IMR-90 (cell line): ENCODE measurements around the gene STK32A. TPM values are rescaled to one million over a fixed set of nuclear protein-coding genes. Genes with fewer than 3 reads are reported as not detected.

Experiments
- ATAC-seq: fragments of 200-7000 bp; cut with Tn5 transposase; 2 replicates; pipeline ENCODE4 v1.9.1; 2020; ENCODE audit warnings: low read depth, mild to moderate bottlenecking, moderate library complexity
- BruUV-seq: library from RNA; stranded (reverse); fragments of 400-500 nt; replicated peaks from 2 replicates; lab custom pipeline; 2021; lab: Mats Ljungman, UMichigan
- CTCF ChIA-PET: fragments of 300-600 bp; formaldehyde crosslinking; extraction: SDS; loops from one replicate; lab custom pipeline; 2021; ENCODE audit warnings: antibody characterized with exemption; lab: Yijun Ruan, JAX
- POLR2A ChIA-PET: fragments of 300-600 bp; sonication (Branson Sonifier 250); formaldehyde crosslinking; loops from one replicate; lab custom pipeline; 2022; ENCODE audit warnings: antibody characterized with exemption; ENCODE audit not compliant: unreplicated experiment; lab: Charles Lee
- DNase-seq: peaks from one replicate; pipeline ENCODE4 v3.0.0; 2013
- H2AFZ ChIP-seq: replicated peaks from 2 replicates; pipeline ENCODE3; 2013; ENCODE audit warnings: low read length, mild to moderate bottlenecking; ENCODE audit not compliant: poor library complexity
- H2AK5ac ChIP-seq: 2 replicates; pipeline ENCODE4 v1.6.1; 2013; ENCODE audit warnings: low read depth, low read length, inconsistent platforms
- H2AK9ac ChIP-seq: replicated peaks from 2 replicates; pipeline ENCODE3; 2013; ENCODE audit warnings: mild to moderate bottlenecking, low read depth, low read length, moderate library complexity; ENCODE audit not compliant: poor library complexity
- H2BK120ac ChIP-seq: 2 replicates; pipeline ENCODE4 v1.6.1; 2013; ENCODE audit warnings: low read depth, low read length, inconsistent platforms
- H2BK15ac ChIP-seq: 3 replicates; pipeline ENCODE4 v1.6.1; 2013; ENCODE audit warnings: low read depth, low read length, inconsistent platforms
- H2BK20ac ChIP-seq: 2 replicates; pipeline ENCODE4 v1.6.1; 2013; ENCODE audit warnings: low read depth, mild to moderate bottlenecking, inconsistent platforms, low read length, moderate library complexity
- H2BK5ac ChIP-seq: 2 replicates; pipeline ENCODE4 v1.6.1; 2013; ENCODE audit warnings: mild to moderate bottlenecking, low read depth, low read length, inconsistent platforms; ENCODE audit not compliant: poor library complexity, severe bottlenecking
- H3K14ac ChIP-seq: replicated peaks from 2 replicates; pipeline ENCODE4 v1.6.1; 2013; ENCODE audit warnings: low read depth, low read length, inconsistent platforms
- H3K18ac ChIP-seq: 2 replicates; pipeline ENCODE4 v1.6.1; 2013; ENCODE audit warnings: low read depth, low read length, control low read depth
- H3K23ac ChIP-seq: 2 replicates; pipeline ENCODE4 v1.6.1; 2013; ENCODE audit warnings: low read depth, low read length, inconsistent platforms
- H3K27ac ChIP-seq: 2 replicates; pipeline ENCODE4 v1.5.1; 2013; ENCODE audit warnings: mild to moderate bottlenecking, control low read depth, low read length; ENCODE audit not compliant: insufficient read depth
- H3K27me3 ChIP-seq: 2 replicates; pipeline ENCODE4 v1.6.1; 2013; ENCODE audit warnings: low read length; ENCODE audit not compliant: control insufficient read depth, insufficient read depth
- H3K36me3 ChIP-seq: 2 replicates; pipeline ENCODE4 v1.6.1; 2013; ENCODE audit warnings: low read length, mixed read lengths; ENCODE audit not compliant: control insufficient read depth, insufficient read depth
- H3K4ac ChIP-seq: 2 replicates; pipeline ENCODE4 v1.6.1; 2013; ENCODE audit warnings: low read depth, low read length, inconsistent platforms
- H3K4me1 ChIP-seq: 2 replicates; pipeline ENCODE4 v1.6.1; 2013; ENCODE audit warnings: low read length, mixed read lengths; ENCODE audit not compliant: control insufficient read depth, insufficient read depth
- H3K4me2 ChIP-seq: 2 replicates; pipeline ENCODE4 v1.6.1; 2013; ENCODE audit warnings: low read depth, mild to moderate bottlenecking, control low read depth, low read length, moderate library complexity
- H3K4me3 ChIP-seq: 2 replicates; pipeline ENCODE4 v1.5.1; 2013; ENCODE audit warnings: low read depth, mild to moderate bottlenecking, control low read depth, low read length, moderate library complexity; ENCODE audit not compliant: insufficient read depth
- H3K56ac ChIP-seq: 2 replicates; pipeline ENCODE4 v1.6.1; 2013; ENCODE audit warnings: low read length, inconsistent platforms; ENCODE audit not compliant: insufficient read depth; ENCODE audit errors: extremely low read depth
- H3K79me1 ChIP-seq, 2 experiments: 2 replicates each; pipeline ENCODE4 v1.6.1; 2013; ENCODE audit warnings: low read length in 2 of 2, inconsistent platforms in 1 of 2, low read depth in 1 of 2
- H3K9ac ChIP-seq: 2 replicates; pipeline ENCODE4 v1.6.1; 2013; ENCODE audit warnings: low read depth, low read length, control low read depth
- H3K9me1 ChIP-seq: 2 replicates; pipeline ENCODE4 v1.6.1; 2013; ENCODE audit warnings: low read length, inconsistent platforms; ENCODE audit not compliant: insufficient read depth
- H3K9me3 ChIP-seq: 2 replicates; pipeline ENCODE4 v1.6.1; 2013; ENCODE audit warnings: low read length; ENCODE audit not compliant: control insufficient read depth, insufficient read depth
- H4K20me1 ChIP-seq: 2 replicates; pipeline ENCODE4 v1.6.1; 2013; ENCODE audit warnings: low read length, inconsistent platforms; ENCODE audit not compliant: insufficient read depth
- H4K5ac ChIP-seq: 2 replicates; pipeline ENCODE4 v1.6.1; 2013; ENCODE audit warnings: mild to moderate bottlenecking, low read depth, low read length, control low read depth
- H4K8ac ChIP-seq, 2 experiments: 2 replicates each; pipeline ENCODE4 v1.6.1; 2013; ENCODE audit warnings: low read depth in 2 of 2, low read length in 2 of 2, control low read depth in 1 of 2, inconsistent platforms in 1 of 2
- H4K91ac ChIP-seq: 2 replicates; pipeline ENCODE4 v1.6.1; 2013; ENCODE audit warnings: low read depth, low read length, inconsistent platforms; ENCODE audit not compliant: insufficient read depth
- BHLHE40 ChIP-seq: fragments of 150-350 bp; IDR thresholded peaks from 2 replicates; pipeline ENCODE4 v1.6.1; 2016; ENCODE audit warnings: mild to moderate bottlenecking, low read depth, low read length
- CEBPB ChIP-seq: IDR thresholded peaks from 2 replicates; pipeline ENCODE4 v1.6.1; 2012; ENCODE audit warnings: low read depth, low read length, improper control_type of control experiment
- FOS ChIP-seq: fragments of 150-350 bp; IDR thresholded peaks from 2 replicates; pipeline ENCODE4 v1.6.1; 2016; ENCODE audit warnings: low read depth, low read length
- MAFK ChIP-seq: IDR thresholded peaks from 2 replicates; pipeline ENCODE4 v1.6.1; 2012; ENCODE audit warnings: low read depth, low read length, improper control_type of control experiment
- MAZ ChIP-seq: IDR thresholded peaks from 2 replicates; pipeline ENCODE4 v1.6.1; 2012; ENCODE audit warnings: low read depth, mild to moderate bottlenecking, low read length, improper control_type of control experiment, moderate library complexity, borderline replicate concordance
- MXI1 ChIP-seq: IDR thresholded peaks from 2 replicates; pipeline ENCODE4 v1.6.1; 2012; ENCODE audit warnings: low read depth, mild to moderate bottlenecking, low read length, moderate library complexity, borderline replicate concordance
- NFE2L2 ChIP-seq: fragments of 150-350 bp; IDR thresholded peaks from 2 replicates; pipeline ENCODE4 v1.6.1; 2016; ENCODE audit warnings: low read depth, mild to moderate bottlenecking, low read length
- POLR2A ChIP-seq: IDR thresholded peaks from 2 replicates; pipeline ENCODE4 v1.6.1; 2012; ENCODE audit warnings: mild to moderate bottlenecking, low read depth, low read length
- RAD21 ChIP-seq: IDR thresholded peaks from 2 replicates; pipeline ENCODE4 v1.6.1; 2012; ENCODE audit warnings: low read length, improper control_type of control experiment
- RCOR1 ChIP-seq: IDR thresholded peaks from 2 replicates; pipeline ENCODE4 v1.6.1; 2012; ENCODE audit warnings: mild to moderate bottlenecking, low read length, improper control_type of control experiment; ENCODE audit not compliant: insufficient replicate concordance
- RFX5 ChIP-seq: IDR thresholded peaks from 2 replicates; pipeline ENCODE4 v1.8.0; 2012; ENCODE audit warnings: low read depth, mild to moderate bottlenecking, low read length, moderate library complexity
- SMC3 ChIP-seq: fragments of 150-350 bp; IDR thresholded peaks from 2 replicates; pipeline ENCODE4 v1.6.1; 2016; ENCODE audit warnings: low read depth, mild to moderate bottlenecking, antibody characterized with exemption, low read length, moderate library complexity
- USF2 ChIP-seq: fragments of 150-350 bp; IDR thresholded peaks from 2 replicates; pipeline ENCODE4 v1.6.1; 2017; ENCODE audit warnings: mild to moderate bottlenecking, antibody characterized with exemption, low read length, low read depth
- WGBS, 2 experiments: methylation state at CpG; one replicate each; pipeline versions ENCODE4 v1.1.5 to v1.1.7; 2013; ENCODE audit warnings: missing lambda C conversion rate in 2 of 2; ENCODE audit not compliant: insufficient read length in 1 of 2; ENCODE audit errors: extremely low coverage in 2 of 2; 5-methylcytosine and 5-hydroxymethylcytosine counted together
- dilution Hi-C: fragments of 300-500 bp; cut with HindIII; formaldehyde crosslinking; loops from one replicate; pipeline ENCODE4 v1.14.3; 2018; ENCODE audit warnings: low sequenced_read_pairs; ENCODE audit not compliant: unreplicated experiment
- in situ Hi-C: fragments of 300-500 bp; cut with MboI; formaldehyde crosslinking; loops from 3 replicates; pipeline ENCODE4 v1.14.3; 2019; ENCODE audit warnings: low sequenced_read_pairs, inconsistent platforms, mixed read lengths
- intact Hi-C: fragments of 100-400 bp; cut with micrococcal nuclease; formaldehyde crosslinking; loops from 2 replicates; pipeline ENCODE4 v1.10.0; 2022
- polyA plus RNA-seq, 3 experiments: library from polyadenylated mRNA; depleted of rRNA; stranded (reverse); fragments of >200 nt; gene quantifications; 2 replicates each; pipeline ENCODE4 v1.2.3, GENCODE V29; 2012; ENCODE audit warnings: low replicate concordance in 1 of 3
- total RNA-seq: library from RNA; depleted of rRNA; stranded (reverse); fragments of >200 nt; gene quantifications from 2 replicates; pipeline ENCODE4 v1.2.3, GENCODE V29; 2012
- TF ChIP-seq, protein P1 (sequence below): conservative IDR thresholded peaks from 2 replicates; pipeline ENCODE4 v1.5.1; 2012; ENCODE audit warnings: mild to moderate bottlenecking, low read depth, low read length, improper control_type of control experiment
- TF ChIP-seq, protein P2 (sequence below): fragments of 150-350 bp; IDR thresholded peaks from 2 replicates; pipeline ENCODE4 v1.6.1; 2016; ENCODE audit warnings: low read depth, mild to moderate bottlenecking, low read length, moderate library complexity, borderline replicate concordance

STK32A gene
- total and polyA plus RNA-seq, 2 of the 4 experiments (the other 2 are of a cell fraction): 0.12 to 0.18 TPM

DNA sequence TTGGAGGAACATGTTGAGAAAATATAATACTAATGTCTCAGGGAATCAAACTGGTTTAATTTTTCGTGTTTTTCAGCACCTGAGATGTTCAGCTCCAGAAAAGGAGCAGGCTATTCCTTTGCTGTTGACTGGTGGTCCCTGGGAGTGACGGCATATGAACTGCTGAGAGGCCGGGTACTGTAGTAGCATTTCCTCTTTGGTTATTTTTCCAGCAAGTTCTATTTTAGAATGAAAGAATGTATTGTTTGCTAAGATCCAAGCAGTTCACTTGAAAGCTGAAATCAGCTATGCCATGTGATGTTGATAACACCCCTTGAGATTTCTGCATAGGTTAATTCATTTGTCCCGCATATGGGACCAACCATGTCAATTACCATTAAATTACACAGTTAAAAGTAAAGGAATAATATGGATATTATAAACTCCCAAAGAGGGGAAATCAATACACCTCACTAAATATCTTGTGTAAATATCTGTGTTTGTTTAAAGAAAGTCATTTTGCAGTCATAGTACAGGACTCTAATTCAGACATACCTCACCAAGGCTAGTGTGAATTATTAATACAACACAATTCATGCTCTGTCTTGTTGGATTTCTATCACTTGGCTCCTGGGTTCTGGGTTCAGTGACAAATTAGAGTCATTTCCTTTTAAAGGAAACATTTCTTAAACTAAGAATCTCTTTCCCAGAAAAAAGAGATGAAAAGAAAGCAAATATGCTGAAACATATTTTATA, 126.8 kb downstream of the STK32A start:
- BruUV-seq: no TSS peak
- H3K56ac ChIP-seq: no peak overlapping the region
- ATAC-seq: no peak
- TF ChIP-seq RCOR1 (no peak), USF2 (no peak), BHLHE40 (no peak), MAFK (no peak), RAD21 (no peak), NFE2L2 (no peak), FOS (no peak), MXI1 (no peak), MAZ (no peak), SMC3 (no peak), POLR2A (no peak), CEBPB (no peak), RFX5 (no peak)
- TF ChIP-seq, protein P1, sequence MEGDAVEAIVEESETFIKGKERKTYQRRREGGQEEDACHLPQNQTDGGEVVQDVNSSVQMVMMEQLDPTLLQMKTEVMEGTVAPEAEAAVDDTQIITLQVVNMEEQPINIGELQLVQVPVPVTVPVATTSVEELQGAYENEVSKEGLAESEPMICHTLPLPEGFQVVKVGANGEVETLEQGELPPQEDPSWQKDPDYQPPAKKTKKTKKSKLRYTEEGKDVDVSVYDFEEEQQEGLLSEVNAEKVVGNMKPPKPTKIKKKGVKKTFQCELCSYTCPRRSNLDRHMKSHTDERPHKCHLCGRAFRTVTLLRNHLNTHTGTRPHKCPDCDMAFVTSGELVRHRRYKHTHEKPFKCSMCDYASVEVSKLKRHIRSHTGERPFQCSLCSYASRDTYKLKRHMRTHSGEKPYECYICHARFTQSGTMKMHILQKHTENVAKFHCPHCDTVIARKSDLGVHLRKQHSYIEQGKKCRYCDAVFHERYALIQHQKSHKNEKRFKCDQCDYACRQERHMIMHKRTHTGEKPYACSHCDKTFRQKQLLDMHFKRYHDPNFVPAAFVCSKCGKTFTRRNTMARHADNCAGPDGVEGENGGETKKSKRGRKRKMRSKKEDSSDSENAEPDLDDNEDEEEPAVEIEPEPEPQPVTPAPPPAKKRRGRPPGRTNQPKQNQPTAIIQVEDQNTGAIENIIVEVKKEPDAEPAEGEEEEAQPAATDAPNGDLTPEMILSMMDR: no peak
- TF ChIP-seq, protein P2, sequence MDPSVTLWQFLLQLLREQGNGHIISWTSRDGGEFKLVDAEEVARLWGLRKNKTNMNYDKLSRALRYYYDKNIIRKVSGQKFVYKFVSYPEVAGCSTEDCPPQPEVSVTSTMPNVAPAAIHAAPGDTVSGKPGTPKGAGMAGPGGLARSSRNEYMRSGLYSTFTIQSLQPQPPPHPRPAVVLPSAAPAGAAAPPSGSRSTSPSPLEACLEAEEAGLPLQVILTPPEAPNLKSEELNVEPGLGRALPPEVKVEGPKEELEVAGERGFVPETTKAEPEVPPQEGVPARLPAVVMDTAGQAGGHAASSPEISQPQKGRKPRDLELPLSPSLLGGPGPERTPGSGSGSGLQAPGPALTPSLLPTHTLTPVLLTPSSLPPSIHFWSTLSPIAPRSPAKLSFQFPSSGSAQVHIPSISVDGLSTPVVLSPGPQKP: no peak

More for the DNA sequence above, 126.8 kb downstream of the STK32A start:
- 0% methylated on average over 1 of the region's 4 CpGs; no CpG with 5 or more reads in 1 of the 2 experiments for WGBS, 2 experiments
- no peaks in the 10 kb centered on the region for H3K4me1 ChIP-seq
- H3K23ac ChIP-seq: no peak overlapping the region
- no peak overlapping the region for H3K4me2 ChIP-seq
- no peak overlapping the region for H3K4me3 ChIP-seq
- H2AK5ac ChIP-seq: no peak overlapping the region
- no peak overlapping the region for H2BK15ac ChIP-seq
- in situ Hi-C loops (loop anchor here (10.0 to 25.0 kb wide), 2 partner anchors 147 to 824 kb away; no protein-coding TSS in a partner anchor), intact Hi-C loops (loop anchor here (10.0 kb wide), 1 partner anchor 827 kb away; no protein-coding TSS in a partner anchor), dilution Hi-C loops (no loop called here)
- no peak for DNase-seq
- H2AFZ ChIP-seq: no peak overlapping the region
- no peak overlapping the region for H3K14ac ChIP-seq
- H2BK20ac ChIP-seq: no peak overlapping the region
- no peak overlapping the region for H4K5ac ChIP-seq
- H3K27me3 ChIP-seq: peaks cover 9% of the 10 kb centered on the region
- H3K18ac ChIP-seq: no peak overlapping the region
- no peak overlapping the region for H3K27ac ChIP-seq
- ChIA-PET CTCF (no interaction called here), POLR2A (no interaction called here)
- H4K8ac ChIP-seq: no peak overlapping the region
- H3K9ac ChIP-seq: no peak overlapping the region
- no peak overlapping the region for H3K4ac ChIP-seq
- no peaks in the 10 kb centered on the region for H4K20me1 ChIP-seq
- H4K91ac ChIP-seq: no peak overlapping the region
- H2AK9ac ChIP-seq: no peak overlapping the region
- no peaks in the 10 kb centered on the region for H3K9me1 ChIP-seq
- H2BK120ac ChIP-seq: no peak overlapping the region
- no peaks in the 10 kb centered on the region for H3K79me1 ChIP-seq
- no peaks in the 10 kb centered on the region for H3K9me3 ChIP-seq
- H3K36me3 ChIP-seq: no peaks in the 10 kb centered on the region
- H2BK5ac ChIP-seq: no peak overlapping the region
